ENCODE results near the gene BRIX1. TPM values are rescaled to one million over a fixed set of nuclear protein-coding genes. Genes with fewer than 3 reads are reported as not detected.

The BRIX1 gene
- total RNA-seq, 1 experiment from 2014 or later, result 76.4 TPM

DNA sequence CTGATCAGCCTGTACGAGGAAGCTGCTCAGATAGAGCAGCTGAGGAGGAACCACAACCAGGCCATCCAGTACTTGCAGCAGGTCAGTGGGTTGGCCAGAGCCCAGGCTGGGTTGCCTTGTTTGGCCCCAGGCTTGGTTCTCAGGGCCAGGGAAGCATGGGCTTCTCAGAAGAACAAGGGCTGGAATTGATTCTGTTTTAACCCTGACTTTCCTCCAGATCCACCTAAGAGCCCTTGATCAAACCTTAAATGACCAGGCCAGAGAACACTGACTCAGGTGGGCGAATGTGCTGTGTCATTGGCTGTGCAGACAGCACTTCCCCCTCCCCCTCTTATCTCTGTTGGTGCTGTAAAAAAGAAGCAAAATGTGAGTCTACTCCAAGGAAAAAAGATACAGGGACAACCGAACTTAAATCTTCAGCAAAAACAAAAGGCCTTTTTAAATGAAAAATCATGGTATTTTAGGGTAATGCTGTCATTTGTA is 48.5 kb upstream of the BRIX1 start:
- Histone ChIP-seq H3K4me1 (ENCODE audit: control insufficient read depth in 1 of 2, insufficient read depth in 2 of 2, low read length in 2 of 2) (no peaks in the 10 kb centered on the region), H3K9me3 (ENCODE audit: control insufficient read depth in 1 of 2, insufficient read depth in 1 of 2, low read depth in 1 of 2, low read length in 2 of 2) (no peaks in the 10 kb centered on the region), H3K9ac (ENCODE audit: low read length) (no peak overlapping the region), H3K4me3 (replicated peaks in 1 of 2; ENCODE audit: low read depth in 1 of 2, low read length in 2 of 2) (no peak overlapping the region), H3K79me2 (ENCODE audit: insufficient read depth, low read length) (no peaks in the 10 kb centered on the region), H3K4me2 (ENCODE audit: low read length) (no peak overlapping the region), H3K9me2 (ENCODE audit: insufficient read depth) (no peaks in the 10 kb centered on the region), H2AFZ (ENCODE audit: low read depth, low read length, poor library complexity, severe bottlenecking) (no peak overlapping the region), H3K27ac (ENCODE audit: low read depth, low read length) (no peak overlapping the region), H4K20me1 (ENCODE audit: insufficient read depth) (no peaks in the 10 kb centered on the region), H3K36me3 (ENCODE audit: control insufficient read depth in 1 of 2, insufficient read depth in 2 of 2, low read length in 2 of 2) (no peaks in the 10 kb centered on the region), H3K27me3 (ENCODE audit: insufficient read depth, low read length) (no peaks in the 10 kb centered on the region)
- ChIA-PET POLR2A (no interaction called here), CTCF (no interaction called here), RAD21 (ENCODE audit: low non-redundant PET in 1 of 2, low total read pairs in 2 of 2, uncharacterized antibody in 2 of 2, unreplicated experiment in 2 of 2) (no interaction called here)
- intact Hi-C loops (cut with micrococcal nuclease), result no loop called here
- no peak for ATAC-seq
- BruUV-seq (replicated peaks), result no TSS peak
- DNase-seq (ENCODE audit: low read depth, low spot score), result no peak
- TF ChIP-seq YY1 (IDR thresholded peaks at IDR 0.05; ENCODE audit: extremely low read depth, insufficient replicate concordance, low read depth, low read length) (no peak), ZNF274 (IDR thresholded peaks at IDR 0.05; ENCODE audit: low read depth, low read length) (no peak), RAD21 (IDR thresholded peaks at IDR 0.05; ENCODE audit: low read depth) (no peak), EZH2phosphoT487 (IDR thresholded peaks at IDR 0.05; ENCODE audit: borderline replicate concordance) (no peak), SIN3A (IDR thresholded peaks at IDR 0.05; ENCODE audit: low read depth) (no peak), EGR1 (IDR thresholded peaks at IDR 0.05; ENCODE audit: low read depth) (no peak), JUND (IDR thresholded peaks at IDR 0.05) (no peak), EZH2 (IDR thresholded peaks at IDR 0.05) (no peak)
- TF ChIP-seq, protein P1, sequence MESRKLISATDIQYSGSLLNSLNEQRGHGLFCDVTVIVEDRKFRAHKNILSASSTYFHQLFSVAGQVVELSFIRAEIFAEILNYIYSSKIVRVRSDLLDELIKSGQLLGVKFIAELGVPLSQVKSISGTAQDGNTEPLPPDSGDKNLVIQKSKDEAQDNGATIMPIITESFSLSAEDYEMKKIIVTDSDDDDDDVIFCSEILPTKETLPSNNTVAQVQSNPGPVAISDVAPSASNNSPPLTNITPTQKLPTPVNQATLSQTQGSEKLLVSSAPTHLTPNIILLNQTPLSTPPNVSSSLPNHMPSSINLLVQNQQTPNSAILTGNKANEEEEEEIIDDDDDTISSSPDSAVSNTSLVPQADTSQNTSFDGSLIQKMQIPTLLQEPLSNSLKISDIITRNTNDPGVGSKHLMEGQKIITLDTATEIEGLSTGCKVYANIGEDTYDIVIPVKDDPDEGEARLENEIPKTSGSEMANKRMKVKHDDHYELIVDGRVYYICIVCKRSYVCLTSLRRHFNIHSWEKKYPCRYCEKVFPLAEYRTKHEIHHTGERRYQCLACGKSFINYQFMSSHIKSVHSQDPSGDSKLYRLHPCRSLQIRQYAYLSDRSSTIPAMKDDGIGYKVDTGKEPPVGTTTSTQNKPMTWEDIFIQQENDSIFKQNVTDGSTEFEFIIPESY (IDR thresholded peaks at IDR 0.05; ENCODE audit: extremely low read depth, insufficient replicate concordance, low read length), result no peak

DNA sequence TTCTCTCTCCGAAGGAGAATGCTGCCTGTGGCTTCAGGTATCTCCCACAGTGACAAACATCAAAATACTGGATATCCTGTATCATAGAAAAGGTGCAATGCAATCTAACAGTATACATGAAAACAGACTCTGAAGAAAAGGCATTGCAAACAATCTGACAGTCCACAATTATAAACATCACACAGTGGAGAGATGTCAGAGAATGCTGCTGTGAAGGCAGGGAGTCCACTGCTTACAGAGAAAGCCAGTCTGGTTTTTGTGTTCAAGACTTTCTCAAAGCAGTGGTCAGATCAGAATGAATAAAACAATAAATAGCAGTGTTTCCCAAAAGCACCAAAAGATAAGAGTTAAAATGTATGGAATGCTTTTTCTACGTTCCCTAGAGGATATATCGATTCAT is 47.9 kb upstream of the BRIX1 start:
- ATAC-seq (no peak), DNase-seq (ENCODE audit: low read depth, low spot score) (no peak)
- Histone ChIP-seq H2AFZ (ENCODE audit: low read depth, low read length, poor library complexity, severe bottlenecking) (no peak overlapping the region), H3K27me3 (ENCODE audit: insufficient read depth, low read length) (no peaks in the 10 kb centered on the region), H3K9ac (ENCODE audit: low read length) (no peak overlapping the region), H3K79me2 (ENCODE audit: insufficient read depth, low read length) (no peaks in the 10 kb centered on the region), H4K20me1 (ENCODE audit: insufficient read depth) (no peaks in the 10 kb centered on the region), H3K4me3 (replicated peaks in 1 of 2; ENCODE audit: low read depth in 1 of 2, low read length in 2 of 2) (no peak overlapping the region), H3K9me2 (ENCODE audit: insufficient read depth) (no peaks in the 10 kb centered on the region), H3K4me2 (ENCODE audit: low read length) (no peak overlapping the region), H3K27ac (ENCODE audit: low read depth, low read length) (no peak overlapping the region), H3K9me3 (ENCODE audit: control insufficient read depth in 1 of 2, insufficient read depth in 1 of 2, low read depth in 1 of 2, low read length in 2 of 2) (no peaks in the 10 kb centered on the region), H3K36me3 (ENCODE audit: control insufficient read depth in 1 of 2, insufficient read depth in 2 of 2, low read length in 2 of 2) (no peaks in the 10 kb centered on the region), H3K4me1 (ENCODE audit: control insufficient read depth in 1 of 2, insufficient read depth in 2 of 2, low read length in 2 of 2) (no peaks in the 10 kb centered on the region)
- intact Hi-C loops (cut with micrococcal nuclease), result no loop called here
- BruUV-seq (replicated peaks), result no TSS peak
- RAD21 ChIA-PET (ENCODE audit: low non-redundant PET in 1 of 2, low total read pairs in 2 of 2, uncharacterized antibody in 2 of 2, unreplicated experiment in 2 of 2), result no interaction called here
- TF ChIP-seq, protein P2, sequence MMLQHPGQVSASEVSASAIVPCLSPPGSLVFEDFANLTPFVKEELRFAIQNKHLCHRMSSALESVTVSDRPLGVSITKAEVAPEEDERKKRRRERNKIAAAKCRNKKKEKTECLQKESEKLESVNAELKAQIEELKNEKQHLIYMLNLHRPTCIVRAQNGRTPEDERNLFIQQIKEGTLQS (IDR thresholded peaks at IDR 0.05), result no peak
- no peak for TF ChIP-seq FOSL1 (IDR thresholded peaks at IDR 0.05; ENCODE audit: low read depth)
- TF ChIP-seq EGR1 (IDR thresholded peaks at IDR 0.05; ENCODE audit: low read depth), result no peak
- TF ChIP-seq RAD21 (IDR thresholded peaks at IDR 0.05; ENCODE audit: low read depth), result no peak
- no peak for TF ChIP-seq CTCF (IDR thresholded peaks at IDR 0.05 in 2 of 3, conservative IDR thresholded peaks at IDR 0.05 in 1 of 3; ENCODE audit: borderline replicate concordance in 1 of 3, insufficient read depth in 1 of 3, low read depth in 2 of 3, low read length in 2 of 3)
- TF ChIP-seq TCF7L2 (IDR thresholded peaks at IDR 0.05; ENCODE audit: borderline replicate concordance, extremely low read depth, insufficient read depth, insufficient read length), result no peak
- TF ChIP-seq MAX (IDR thresholded peaks at IDR 0.05), result no peak
- TF ChIP-seq CBX3 (IDR thresholded peaks at IDR 0.05; ENCODE audit: low read depth), result no peak
- TF ChIP-seq SP1 (IDR thresholded peaks at IDR 0.05; ENCODE audit: low read depth), result no peak
- TF ChIP-seq ZNF274 (IDR thresholded peaks at IDR 0.05; ENCODE audit: low read depth, low read length), result no peak
- TF ChIP-seq POLR2A (IDR thresholded peaks at IDR 0.05; ENCODE audit: borderline replicate concordance, extremely low read depth, insufficient read depth, insufficient read length), result no peak
- no peak for TF ChIP-seq CEBPB (IDR thresholded peaks at IDR 0.05; ENCODE audit: low read depth)
- CTCF ChIA-PET, result no interaction called here
- POLR2A ChIA-PET, result no interaction called here

All from HCT116 (cell line).